Middle frontal gyrus (tissue), 1 donor: Measurements from ENCODE around the gene TMEM91.
"Not testable (repeated sequence)": the region's sequence is repeated elsewhere in the genome, so short reads cannot be mapped to it uniquely, and the experiment has no call there.

ENCODE experiments used
- DNase-seq: peaks from one replicate; pipeline ENCODE4 v3.0.0-alpha.2; 2015; ENCODE audit warnings: low spot score; ENCODE audit errors: extremely low spot score

TMEM91 gene

DNA sequence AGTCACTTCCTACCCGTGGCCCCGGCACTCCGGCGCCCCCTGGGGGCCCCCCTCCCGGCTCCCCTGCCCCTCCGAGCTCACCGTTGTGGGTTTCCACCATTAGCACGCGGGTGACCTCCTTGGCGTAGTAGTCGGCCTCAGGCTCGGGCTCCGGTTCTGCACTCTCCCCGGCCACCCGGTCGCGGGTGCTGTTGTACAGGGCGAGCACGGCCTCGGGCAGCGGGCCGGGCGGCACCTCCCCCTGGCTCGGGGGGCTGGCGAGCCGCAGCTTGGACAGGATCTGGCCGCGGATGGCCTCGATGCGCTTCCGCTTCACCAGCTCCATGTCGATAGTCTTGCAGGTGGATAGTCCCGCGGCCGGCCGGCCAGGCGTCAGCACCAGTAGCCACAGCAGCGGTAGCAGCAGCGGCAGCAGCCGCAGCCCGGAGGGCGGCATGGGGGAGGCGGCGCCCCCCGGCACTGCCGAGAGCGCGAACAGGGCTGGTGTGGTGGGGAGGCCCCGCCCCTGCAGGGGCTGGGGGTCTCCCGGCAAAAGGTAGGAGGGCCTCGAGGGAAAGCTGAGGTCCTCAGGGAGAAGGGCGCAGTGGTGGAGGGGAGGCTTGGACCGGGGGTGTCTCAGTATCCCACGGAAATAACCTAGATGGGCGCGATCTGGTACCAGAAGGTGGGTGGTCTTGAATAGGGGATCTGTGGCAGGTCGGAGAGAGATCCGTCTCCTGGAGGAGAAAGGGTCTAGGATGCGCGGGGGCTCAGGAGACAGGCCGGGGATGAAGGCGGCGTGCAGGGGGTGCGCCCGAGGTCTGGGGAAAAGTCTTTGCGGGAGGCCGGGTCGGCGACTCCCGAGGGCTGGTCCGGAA is 23.5 kb upstream of the TMEM91 start:
- no peak for DNase-seq

- DNase-seq = no peak
These were observed 22.6 kb upstream of the TMEM91 start, which contains the start of gene TGFB1 for GRCh38 chr19:41353466-41354342. TSS of gene TGFB1 (minus strand) at chr19:41353922. CDS start at chr19:41353044, 878 bp downstream.

DNA sequence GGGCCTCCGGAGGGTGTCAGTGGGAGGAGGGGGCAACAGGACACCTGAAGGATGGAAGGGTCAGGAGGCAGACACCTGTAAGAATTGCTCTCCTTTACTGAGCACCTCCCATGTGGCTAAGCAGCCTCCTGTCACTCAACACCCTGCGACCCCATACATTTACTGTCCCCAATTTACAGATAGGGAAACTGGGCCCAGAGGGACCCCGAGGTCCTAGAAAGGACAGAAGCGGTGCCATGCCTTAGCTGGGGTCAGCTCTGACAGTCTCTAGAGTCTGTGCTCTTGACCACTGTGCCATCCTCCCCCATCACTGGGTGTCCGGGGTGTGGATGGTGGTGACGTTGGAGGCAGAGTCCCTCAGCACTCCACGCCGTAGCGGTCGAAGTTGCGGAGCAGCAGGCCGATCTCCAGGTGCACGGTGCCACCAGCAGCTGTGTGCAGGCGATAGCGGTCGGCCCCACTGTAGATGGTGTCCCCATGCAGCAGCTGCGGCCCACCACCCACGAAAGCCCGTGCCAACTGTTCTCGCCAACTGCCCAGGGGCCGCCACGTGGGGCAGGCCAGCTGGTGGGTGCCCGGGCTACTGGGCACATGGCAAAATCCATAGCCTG is 21.9 kb upstream of the TMEM91 start:
- DNase-seq = no peak

DNA sequence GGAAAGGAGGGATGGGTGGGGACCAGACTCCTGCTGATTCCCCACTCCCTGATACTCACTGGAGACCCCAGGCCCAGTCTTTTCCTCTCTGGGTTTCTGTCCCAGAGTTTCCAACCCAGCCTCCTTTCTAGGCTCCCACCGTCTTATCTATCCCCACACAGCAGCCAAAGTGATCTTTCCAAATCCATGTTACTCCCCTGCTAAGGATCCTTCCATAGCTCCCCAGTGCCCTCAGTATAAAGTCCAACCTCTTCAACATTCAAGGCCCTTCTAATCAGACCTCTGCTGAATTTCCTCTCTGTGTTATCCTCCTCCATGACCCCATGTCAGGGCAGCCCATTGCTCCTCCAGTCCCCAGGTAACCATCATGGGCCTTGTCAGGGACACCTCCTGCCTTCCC is 21.3 kb upstream of the TMEM91 start:
- no peak for DNase-seq

- no peak for DNase-seq
These were observed 20.5 kb upstream of the TMEM91 start for GRCh38 chr19:41355802-41356201.

DNA sequence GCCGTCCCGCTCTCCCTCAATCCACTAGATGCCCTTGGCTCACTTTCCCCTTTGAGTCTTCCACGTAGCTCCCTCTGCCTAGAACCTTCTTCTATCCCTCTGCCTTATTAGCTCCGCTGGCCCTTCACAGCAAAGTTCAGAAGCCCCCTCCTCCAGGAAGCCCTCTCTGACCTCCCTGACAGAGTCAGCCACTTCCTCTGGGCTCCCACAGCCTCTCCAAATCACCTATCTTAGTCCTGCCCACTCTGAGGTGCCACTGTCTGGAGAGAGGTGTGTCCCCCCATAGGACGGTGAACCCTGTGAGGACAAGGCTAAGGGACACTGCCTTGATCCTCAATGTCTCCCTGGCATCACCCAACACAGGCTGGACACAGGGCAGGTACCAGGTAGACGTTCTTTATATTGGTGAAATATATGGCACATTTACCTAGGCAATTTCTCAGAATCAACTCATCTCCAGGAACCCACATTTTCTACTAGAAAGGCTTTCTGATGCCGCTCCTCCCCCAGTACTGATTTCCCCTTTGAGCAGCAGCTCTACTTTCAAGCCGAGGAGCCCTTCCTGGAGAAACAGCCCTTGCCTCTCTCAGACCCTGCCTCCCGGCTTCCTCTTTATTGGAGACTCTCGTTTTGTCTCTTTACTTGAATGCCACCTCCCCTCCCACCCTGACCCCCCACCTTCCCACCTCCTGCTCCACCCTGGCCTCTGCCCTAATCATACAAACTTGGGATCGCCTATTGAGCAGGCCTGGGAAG is 19.2 kb upstream of the TMEM91 start:
- no peak for DNase-seq

- no peak for DNase-seq
These were observed 18.6 kb upstream of the TMEM91 start for GRCh38 chr19:41357746-41358145.

GRCh38 chr19:41359741-41360140 is 16.6 kb upstream of the TMEM91 start:
- DNase-seq = no peak

GRCh38 chr19:41362143-41362847 is 14.0 kb upstream of the TMEM91 start:
- no peak for DNase-seq

DNA sequence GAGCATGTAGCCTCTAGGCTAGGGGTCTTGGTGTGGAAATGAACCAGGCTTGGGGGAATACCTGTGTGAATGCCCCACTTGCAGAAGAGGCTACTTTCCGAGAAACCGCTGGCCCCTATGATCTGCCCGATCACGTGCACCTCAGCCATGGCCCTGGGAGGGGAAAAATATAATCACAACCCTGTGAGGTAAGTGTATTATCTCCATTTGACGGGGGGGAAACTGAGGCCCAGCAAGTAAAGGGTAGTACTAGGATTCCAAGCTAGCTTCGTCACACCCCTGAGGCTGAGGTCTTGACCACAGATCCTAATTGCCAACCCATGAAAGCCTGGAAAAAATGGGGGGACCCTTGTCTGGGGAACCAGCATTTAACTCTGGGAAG is 13.0 kb upstream of the TMEM91 start:
- no peak for DNase-seq

DNA sequence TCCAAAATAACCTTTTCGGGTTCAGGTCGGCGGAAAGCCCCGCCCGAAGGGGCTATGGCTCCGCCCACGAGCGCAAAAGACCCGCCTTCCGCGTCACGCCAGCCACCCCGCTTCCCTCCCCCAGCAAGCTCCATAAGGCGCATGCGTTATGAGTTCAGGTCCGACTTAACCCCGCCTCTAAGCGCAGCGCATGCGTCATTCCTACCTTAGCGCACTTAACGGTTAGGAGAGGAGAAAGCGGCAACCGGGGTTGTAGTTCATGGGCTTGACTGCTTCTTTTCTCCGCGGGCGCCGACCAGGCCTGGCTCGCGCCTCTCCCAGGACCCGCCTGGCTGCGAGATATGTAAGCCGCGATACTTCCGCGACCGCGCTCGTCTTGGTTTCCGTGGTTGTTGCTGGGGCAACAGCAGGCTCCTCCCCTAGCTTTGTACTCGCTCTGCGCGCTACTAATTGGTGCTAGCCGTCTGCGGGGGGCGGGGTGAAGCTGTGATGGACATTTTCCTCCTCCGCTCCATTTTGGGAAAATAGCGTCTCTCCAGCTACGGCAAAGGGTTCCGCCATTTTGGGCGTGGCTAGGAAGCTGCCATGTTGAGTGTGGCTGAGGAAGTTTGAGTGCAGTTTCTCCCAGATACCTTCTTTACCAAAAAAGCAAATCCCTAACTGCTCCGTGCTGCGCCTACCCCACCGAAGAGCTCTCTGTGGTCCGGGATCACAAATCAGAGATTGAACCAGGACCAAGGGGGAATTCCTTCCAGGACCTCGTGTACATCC is 12.4 kb upstream of the TMEM91 start, which contains the start of gene B9D2:
TSS of gene B9D2 (minus strand) at position 397 of the 771 bp plus-strand sequence. CDS start 630 bp downstream, outside the sequence.
- peak; percentile 96 for DNase-seq

GRCh38 chr19:41364524-41365391 is 11.6 kb upstream of the TMEM91 start:
- no peak for DNase-seq

DNA sequence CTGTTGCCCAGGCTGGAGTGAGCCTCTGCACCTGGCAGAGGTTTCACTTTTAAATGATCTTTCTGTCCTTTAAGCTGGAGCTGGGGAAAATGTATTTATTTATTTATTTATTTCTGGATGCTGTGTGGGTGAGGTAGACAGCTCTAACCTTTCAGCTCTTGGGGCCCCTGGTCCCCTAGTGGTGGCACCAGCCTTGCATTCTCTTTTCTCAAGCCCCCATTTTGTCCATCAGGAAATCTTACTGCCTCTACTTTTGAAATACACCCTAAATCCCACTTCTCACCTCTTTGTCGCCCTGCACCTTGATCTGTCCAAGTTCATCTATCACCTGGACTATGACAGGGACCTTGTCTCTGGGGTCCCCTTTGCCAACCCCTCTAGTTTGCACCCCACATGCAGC is 10.2 kb upstream of the TMEM91 start:
- no peak for DNase-seq

- DNase-seq = no peak
These were observed 8.5 kb upstream of the TMEM91 start for GRCh38 chr19:41367848-41368301.

DNA sequence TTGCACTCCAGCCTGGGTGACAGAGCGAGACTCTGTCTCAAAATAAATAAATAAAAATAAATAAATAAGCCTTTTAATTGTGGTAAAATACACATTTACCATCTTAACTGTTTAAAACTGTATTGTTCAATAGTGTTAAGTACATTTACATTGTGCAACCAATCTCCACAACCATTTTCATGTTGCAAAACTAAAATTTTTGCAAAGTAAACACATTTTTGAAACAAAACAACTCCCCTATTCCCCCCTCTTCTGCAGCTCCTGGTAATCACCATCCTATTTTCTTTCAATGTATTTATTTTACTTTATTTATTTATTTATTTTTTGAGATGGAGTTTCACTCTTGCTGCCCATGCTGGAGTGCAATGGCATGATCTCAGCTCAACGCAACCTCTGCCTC is 6.6 kb upstream of the TMEM91 start:
- no peak for DNase-seq

DNA sequence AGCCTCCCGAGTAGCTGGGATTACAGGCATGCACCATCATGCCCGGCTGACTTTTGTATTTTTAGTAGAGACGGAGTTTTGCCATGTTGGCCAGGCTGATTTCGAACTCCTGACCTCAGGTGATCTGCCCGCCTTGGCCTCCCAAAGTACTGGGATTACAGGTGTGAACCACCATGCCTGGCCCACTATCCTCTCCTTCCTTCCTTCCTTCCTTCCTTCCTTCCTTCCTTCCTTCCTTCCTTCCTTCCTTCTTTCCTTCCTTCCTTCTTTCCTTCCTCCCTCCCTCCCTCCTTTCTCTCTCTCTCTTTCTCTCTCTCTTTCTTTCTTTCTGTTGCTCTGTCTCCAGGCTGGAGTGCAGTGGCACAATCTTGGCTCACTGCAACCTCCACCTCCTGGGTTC is 5.2 kb upstream of the TMEM91 start:
- not testable (repeated sequence) for DNase-seq

GRCh38 chr19:41371541-41371940 is 4.8 kb upstream of the TMEM91 start:
- no peak for DNase-seq

- no peak for DNase-seq
These were observed 3.8 kb upstream of the TMEM91 start for GRCh38 chr19:41372501-41372900.

GRCh38 chr19:41373993-41374392 is 2.3 kb upstream of the TMEM91 start:
- peak; percentile 47 for DNase-seq
